ENCODE results near the gene TBCD. TPM values are rescaled to one million over a fixed set of nuclear protein-coding genes. Genes with fewer than 3 reads are reported as not detected.

TBCD gene
- total RNA-seq, 1 experiment from 2014 or later = 90.7 TPM

DNA sequence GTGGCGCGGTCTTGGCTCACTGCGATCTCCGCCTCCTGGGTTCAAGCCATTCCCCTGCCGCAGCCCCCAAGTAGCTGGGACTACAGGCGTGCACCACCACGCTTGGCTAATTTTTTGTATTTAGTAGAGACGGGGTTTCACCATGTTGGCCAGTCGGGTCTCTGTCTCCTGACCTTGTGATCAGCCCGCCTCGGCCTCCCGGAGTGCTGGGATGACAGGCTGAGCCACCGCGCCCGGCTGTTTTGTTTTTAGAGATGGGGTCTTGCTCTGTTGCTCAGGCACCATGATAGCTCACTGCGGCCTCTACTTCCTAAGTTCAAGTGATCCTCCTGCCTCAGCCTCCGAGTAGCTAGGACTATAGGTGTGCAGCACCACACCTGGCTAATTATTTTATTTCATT lies 60.7 kb downstream of the TBCD start:
- BruUV-seq (replicated peaks) = no TSS peak
- intact Hi-C loops (cut with micrococcal nuclease; ENCODE audit: unreplicated experiment) = no loop called here
- TF ChIP-seq, protein P1, sequence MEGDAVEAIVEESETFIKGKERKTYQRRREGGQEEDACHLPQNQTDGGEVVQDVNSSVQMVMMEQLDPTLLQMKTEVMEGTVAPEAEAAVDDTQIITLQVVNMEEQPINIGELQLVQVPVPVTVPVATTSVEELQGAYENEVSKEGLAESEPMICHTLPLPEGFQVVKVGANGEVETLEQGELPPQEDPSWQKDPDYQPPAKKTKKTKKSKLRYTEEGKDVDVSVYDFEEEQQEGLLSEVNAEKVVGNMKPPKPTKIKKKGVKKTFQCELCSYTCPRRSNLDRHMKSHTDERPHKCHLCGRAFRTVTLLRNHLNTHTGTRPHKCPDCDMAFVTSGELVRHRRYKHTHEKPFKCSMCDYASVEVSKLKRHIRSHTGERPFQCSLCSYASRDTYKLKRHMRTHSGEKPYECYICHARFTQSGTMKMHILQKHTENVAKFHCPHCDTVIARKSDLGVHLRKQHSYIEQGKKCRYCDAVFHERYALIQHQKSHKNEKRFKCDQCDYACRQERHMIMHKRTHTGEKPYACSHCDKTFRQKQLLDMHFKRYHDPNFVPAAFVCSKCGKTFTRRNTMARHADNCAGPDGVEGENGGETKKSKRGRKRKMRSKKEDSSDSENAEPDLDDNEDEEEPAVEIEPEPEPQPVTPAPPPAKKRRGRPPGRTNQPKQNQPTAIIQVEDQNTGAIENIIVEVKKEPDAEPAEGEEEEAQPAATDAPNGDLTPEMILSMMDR (IDR thresholded peaks at IDR 0.05; ENCODE audit: unreplicated experiment) = no peak
- H3K4me3 Mint-ChIP-seq (ENCODE audit: low read depth, unreplicated experiment) = no peak overlapping the region
- peaks cover 26% of the 10 kb centered on the region for H3K36me3 Mint-ChIP-seq (ENCODE audit: insufficient read depth, unreplicated experiment)
- H3K27ac Mint-ChIP-seq (ENCODE audit: unreplicated experiment) = no peak overlapping the region
- H3K27me3 Mint-ChIP-seq (ENCODE audit: unreplicated experiment) = no peaks in the 10 kb centered on the region
- H3K9me3 Mint-ChIP-seq (ENCODE audit: low read depth, unreplicated experiment) = no peaks in the 10 kb centered on the region
- H3K4me1 Mint-ChIP-seq (ENCODE audit: low read depth, unreplicated experiment) = no peaks in the 10 kb centered on the region
- no peak for DNase-seq
- CTCF ChIA-PET = no interaction called here

DNA sequence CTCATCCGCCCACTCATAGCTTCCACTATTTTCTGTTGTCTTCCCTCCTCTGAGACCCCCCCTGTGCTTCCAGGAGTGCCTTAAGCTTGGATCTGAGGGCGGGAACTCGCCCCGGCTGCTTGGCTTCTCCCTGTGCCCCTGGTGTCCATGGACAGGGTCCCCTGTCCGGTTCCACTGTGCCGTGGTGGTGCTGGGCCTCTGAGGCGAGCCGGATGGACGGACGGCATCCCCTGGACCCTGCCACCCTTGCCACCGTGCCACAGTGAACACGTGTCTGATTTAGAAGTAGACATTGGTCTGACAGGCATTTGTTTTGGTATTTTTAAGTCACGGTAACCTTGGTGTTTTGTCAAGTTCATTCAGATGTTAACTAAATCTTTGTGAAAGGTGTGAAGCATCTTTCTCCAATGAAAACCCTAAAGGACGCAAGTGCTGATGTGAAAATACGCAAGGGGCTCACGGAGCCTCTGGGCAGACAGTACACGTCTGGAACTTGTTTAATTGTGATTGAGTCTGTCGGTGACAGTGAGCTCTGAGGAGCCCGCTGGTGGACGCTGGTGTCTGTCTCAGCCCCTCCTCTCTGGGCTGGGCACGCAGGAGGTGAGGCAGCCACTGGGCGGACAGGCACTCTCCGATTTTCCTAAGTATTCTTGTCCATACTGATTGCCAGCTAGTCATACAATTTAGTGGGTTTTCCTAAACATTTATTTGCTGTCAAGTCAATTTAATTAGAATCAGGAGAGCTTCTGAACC lies 61.6 kb downstream of the TBCD start:
- BruUV-seq (replicated peaks) = no TSS peak
- no peak overlapping the region for H3K4me3 Mint-ChIP-seq (ENCODE audit: low read depth, unreplicated experiment)
- TF ChIP-seq, protein P1 (IDR thresholded peaks at IDR 0.05; ENCODE audit: unreplicated experiment) = no peak
- no peak for DNase-seq
- no peaks in the 10 kb centered on the region for H3K9me3 Mint-ChIP-seq (ENCODE audit: low read depth, unreplicated experiment)
- intact Hi-C loops (cut with micrococcal nuclease; ENCODE audit: unreplicated experiment) = no loop called here
- CTCF ChIA-PET = interaction anchor here (0.6 kb wide), 1 partner anchor 46 kb away, joined by 4 read pairs; no protein-coding TSS in a partner anchor
- no peaks in the 10 kb centered on the region for H3K27me3 Mint-ChIP-seq (ENCODE audit: unreplicated experiment)
- peaks cover 21% of the 10 kb centered on the region for H3K36me3 Mint-ChIP-seq (ENCODE audit: insufficient read depth, unreplicated experiment)
- no peak overlapping the region for H3K27ac Mint-ChIP-seq (ENCODE audit: unreplicated experiment)
- H3K4me1 Mint-ChIP-seq (ENCODE audit: low read depth, unreplicated experiment) = no peaks in the 10 kb centered on the region

DNA sequence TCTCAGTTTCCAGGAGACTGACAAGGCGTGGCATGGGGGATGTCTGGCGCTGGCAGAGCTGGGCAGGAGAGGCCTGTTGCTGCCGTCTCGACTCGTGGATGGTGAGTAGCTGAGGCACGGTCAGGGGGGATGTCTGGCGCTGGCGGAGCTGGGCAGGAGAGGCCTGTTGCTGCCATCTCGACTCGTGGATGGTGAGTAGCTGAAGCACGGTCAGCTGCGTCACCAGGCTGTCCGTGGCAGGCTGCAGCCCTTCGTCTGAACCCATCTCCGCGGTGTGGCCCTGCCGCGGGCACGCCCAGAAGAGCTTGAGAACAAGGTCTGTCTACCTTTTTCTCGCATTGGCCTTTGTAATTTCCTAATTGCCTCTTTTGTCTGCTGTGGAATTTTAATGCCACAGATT lies 63.0 kb downstream of the TBCD start:
- Mint-ChIP-seq H3K27me3 (ENCODE audit: unreplicated experiment) (no peaks in the 10 kb centered on the region), H3K9me3 (ENCODE audit: low read depth, unreplicated experiment) (no peaks in the 10 kb centered on the region), H3K4me3 (ENCODE audit: low read depth, unreplicated experiment) (no peak overlapping the region), H3K4me1 (ENCODE audit: low read depth, unreplicated experiment) (no peaks in the 10 kb centered on the region), H3K36me3 (ENCODE audit: insufficient read depth, unreplicated experiment) (peaks cover 21% of the 10 kb centered on the region), H3K27ac (ENCODE audit: unreplicated experiment) (no peak overlapping the region)
- intact Hi-C loops (cut with micrococcal nuclease; ENCODE audit: unreplicated experiment) = no loop called here
- DNase-seq = no peak
- no TSS peak for BruUV-seq (replicated peaks)
- CTCF ChIA-PET = no interaction called here
- TF ChIP-seq, protein P1 (IDR thresholded peaks at IDR 0.05; ENCODE audit: unreplicated experiment) = no peak

DNA sequence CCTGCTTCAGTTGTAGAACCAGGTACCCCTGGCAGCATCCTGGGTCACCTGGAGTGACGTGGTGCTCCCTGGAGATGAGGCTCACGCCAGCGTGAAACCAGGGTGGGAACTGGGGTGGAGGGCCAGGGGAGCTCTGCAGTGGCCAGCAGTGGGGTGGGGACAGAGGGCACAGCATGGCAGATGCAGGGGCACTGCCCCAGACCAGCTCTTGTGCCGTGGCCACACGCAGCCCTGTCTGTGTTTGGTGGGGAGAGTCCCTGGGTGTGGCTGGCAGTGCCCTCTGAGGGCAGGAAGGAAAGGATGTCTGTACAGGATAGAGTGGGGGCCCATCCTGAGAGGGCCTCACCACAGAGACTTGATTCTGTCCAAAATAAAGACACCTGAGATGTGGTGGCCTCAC lies 63.5 kb downstream of the TBCD start:
- no peak for DNase-seq
- H3K4me3 Mint-ChIP-seq (ENCODE audit: low read depth, unreplicated experiment) = no peak overlapping the region
- TF ChIP-seq, protein P1 (IDR thresholded peaks at IDR 0.05; ENCODE audit: unreplicated experiment) = no peak
- CTCF ChIA-PET = no interaction called here
- peaks cover under 1% of the 10 kb centered on the region for H3K9me3 Mint-ChIP-seq (ENCODE audit: low read depth, unreplicated experiment)
- peaks cover 21% of the 10 kb centered on the region for H3K36me3 Mint-ChIP-seq (ENCODE audit: insufficient read depth, unreplicated experiment)
- H3K27ac Mint-ChIP-seq (ENCODE audit: unreplicated experiment) = no peak overlapping the region
- H3K4me1 Mint-ChIP-seq (ENCODE audit: low read depth, unreplicated experiment) = no peaks in the 10 kb centered on the region
- H3K27me3 Mint-ChIP-seq (ENCODE audit: unreplicated experiment) = no peaks in the 10 kb centered on the region
- no TSS peak for BruUV-seq (replicated peaks)
- intact Hi-C loops (cut with micrococcal nuclease; ENCODE audit: unreplicated experiment) = no loop called here
